ENCODE data around the gene MRGPRD. TPM values are rescaled to one million over a fixed set of nuclear protein-coding genes. Genes with fewer than 3 reads are reported as not detected.

MRGPRD gene
- total and polyA plus RNA-seq, 5 donors from 2014 or later: 0.50 TPM; not detected in 4

- Mint-ChIP-seq H3K9me3 (no peaks in the 10 kb centered on the region), H3K36me3 (peaks cover 9% of the 10 kb centered on the region), H3K4me3 (no peak overlapping the region), H3K4me1 (no peaks in the 10 kb centered on the region), H3K27ac (no peak overlapping the region), H3K27me3 (no peaks in the 10 kb centered on the region)
- ATAC-seq (ENCODE audit: low read depth in 2 of 2) (no peak), DNase-seq (no peak)
- no peaks in the 10 kb centered on the region for H3K4me1 ChIP-seq (ENCODE audit: control insufficient read depth, insufficient read depth, low read length, poor library complexity, severe bottlenecking)
- H3K9me3 ChIP-seq (ENCODE audit: control insufficient read depth in 2 of 2, low read length in 2 of 2): no peaks in the 10 kb centered on the region
- no peak overlapping the region for H3K27ac ChIP-seq (ENCODE audit: insufficient read depth, low read length, poor library complexity, severe bottlenecking)
- peaks cover 48% of the 10 kb centered on the region for H3K36me3 ChIP-seq (ENCODE audit: control insufficient read depth, insufficient read depth, low read length)
- no peak overlapping the region for H3K4me3 ChIP-seq (ENCODE audit: low read depth, low read length)
- no peaks in the 10 kb centered on the region for H3K27me3 ChIP-seq (ENCODE audit: control insufficient read depth, insufficient read depth, low read length)
Observed at GRCh38 chr11:68936358-68936636, 44.5 kb downstream of the MRGPRD start.

DNA sequence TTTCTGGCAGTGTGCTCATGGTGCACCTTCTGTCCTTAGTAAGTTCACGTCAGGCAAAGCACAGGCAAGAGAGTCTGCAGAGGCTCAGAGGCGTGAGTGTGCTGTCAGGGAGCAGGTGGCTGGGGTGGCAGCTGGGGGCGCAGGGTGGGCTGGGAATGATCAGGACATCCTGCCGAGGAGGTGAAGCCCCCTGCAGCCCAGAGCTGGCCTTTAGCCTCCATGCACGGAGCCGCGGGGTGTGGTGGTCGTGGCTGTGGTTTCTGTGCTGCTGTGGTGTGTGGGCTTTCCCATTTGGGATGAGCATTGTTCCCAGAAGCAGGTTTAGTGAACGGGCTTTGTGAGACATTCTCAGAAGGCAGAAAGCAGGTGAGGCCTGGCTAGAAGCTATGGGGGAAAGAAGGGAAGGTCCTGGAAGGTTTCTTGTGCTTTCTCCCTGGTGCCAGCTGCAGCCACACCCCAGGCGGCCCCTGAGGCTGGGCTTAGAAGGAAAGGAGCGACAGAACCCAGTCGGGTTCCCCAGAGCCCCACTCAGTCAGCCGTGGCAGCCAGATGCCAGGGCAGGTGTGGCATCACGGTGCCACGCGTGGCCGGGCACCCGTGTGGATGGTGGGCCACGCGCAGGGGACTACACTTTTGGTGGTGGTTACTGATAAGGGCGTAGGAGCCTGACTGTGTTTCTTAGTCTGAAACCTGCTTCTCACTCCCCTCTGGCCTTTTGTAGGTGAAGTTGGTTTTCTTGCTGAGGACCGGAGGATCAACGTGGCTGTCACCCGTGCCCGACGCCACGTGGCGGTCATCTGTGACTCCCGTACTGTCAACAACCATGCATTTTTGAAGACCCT is 45.0 kb downstream of the MRGPRD start:
- DNase-seq: no peak
- no peak overlapping the region for H3K4me3 Mint-ChIP-seq
- H3K4me1 Mint-ChIP-seq: no peaks in the 10 kb centered on the region
- no peaks in the 10 kb centered on the region for H3K4me1 ChIP-seq (ENCODE audit: control insufficient read depth, insufficient read depth, low read length, poor library complexity, severe bottlenecking)
- no peaks in the 10 kb centered on the region for H3K9me3 Mint-ChIP-seq
- peaks cover 48% of the 10 kb centered on the region for H3K36me3 ChIP-seq (ENCODE audit: control insufficient read depth, insufficient read depth, low read length)
- ATAC-seq (ENCODE audit: low read depth in 2 of 2): no peak
- no peak overlapping the region for H3K27ac Mint-ChIP-seq
- no peaks in the 10 kb centered on the region for H3K27me3 Mint-ChIP-seq
- H3K36me3 Mint-ChIP-seq: peaks cover 9% of the 10 kb centered on the region
- no peaks in the 10 kb centered on the region for H3K9me3 ChIP-seq (ENCODE audit: control insufficient read depth in 2 of 2, low read length in 2 of 2)
- H3K27ac ChIP-seq (ENCODE audit: insufficient read depth, low read length, poor library complexity, severe bottlenecking): no peak overlapping the region
- no peaks in the 10 kb centered on the region for H3K27me3 ChIP-seq (ENCODE audit: control insufficient read depth, insufficient read depth, low read length)
- no peak overlapping the region for H3K4me3 ChIP-seq (ENCODE audit: low read depth, low read length)

DNA sequence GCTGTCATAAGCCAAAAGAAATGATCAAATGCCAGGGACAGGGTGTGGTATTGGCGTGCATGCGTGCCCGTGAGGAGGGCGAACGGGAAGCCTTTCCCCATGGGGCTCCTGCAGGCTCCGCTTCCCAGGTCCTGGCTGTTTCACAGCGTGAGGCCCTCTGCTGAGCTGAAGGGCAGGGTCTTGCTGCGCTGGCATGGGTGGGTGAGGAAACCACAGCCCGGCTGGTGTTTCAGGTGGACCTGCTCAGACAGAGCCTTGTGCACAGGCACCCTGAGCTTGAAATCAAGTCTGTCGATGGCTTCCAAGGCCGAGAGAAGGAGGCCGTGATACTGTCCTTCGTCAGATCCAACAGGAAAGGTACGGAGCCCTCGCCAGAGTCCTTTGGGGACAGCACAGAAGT is 45.7 kb downstream of the MRGPRD start:
- Mint-ChIP-seq H3K27me3 (no peaks in the 10 kb centered on the region), H3K27ac (no peak overlapping the region), H3K9me3 (no peaks in the 10 kb centered on the region), H3K36me3 (peaks cover 15% of the 10 kb centered on the region), H3K4me3 (no peak overlapping the region), H3K4me1 (no peaks in the 10 kb centered on the region)
- DNase-seq (no peak), ATAC-seq (ENCODE audit: low read depth in 2 of 2) (no peak)
- Histone ChIP-seq H3K4me1 (ENCODE audit: control insufficient read depth, insufficient read depth, low read length, poor library complexity, severe bottlenecking) (no peaks in the 10 kb centered on the region), H3K27ac (ENCODE audit: insufficient read depth, low read length, poor library complexity, severe bottlenecking) (no peak overlapping the region), H3K36me3 (ENCODE audit: control insufficient read depth, insufficient read depth, low read length) (peaks cover 53% of the 10 kb centered on the region), H3K9me3 (ENCODE audit: control insufficient read depth in 2 of 2, low read length in 2 of 2) (no peaks in the 10 kb centered on the region), H3K4me3 (ENCODE audit: low read depth, low read length) (no peak overlapping the region), H3K27me3 (ENCODE audit: control insufficient read depth, insufficient read depth, low read length) (no peaks in the 10 kb centered on the region)

- DNase-seq (no peak), ATAC-seq (ENCODE audit: low read depth in 2 of 2) (no peak)
- H3K27ac Mint-ChIP-seq: no peak overlapping the region
- peaks cover 55% of the 10 kb centered on the region for H3K36me3 ChIP-seq (ENCODE audit: control insufficient read depth, insufficient read depth, low read length)
- H3K36me3 Mint-ChIP-seq: peaks cover 18% of the 10 kb centered on the region
- no peaks in the 10 kb centered on the region for H3K9me3 Mint-ChIP-seq
- H3K4me3 ChIP-seq (ENCODE audit: low read depth, low read length): no peak overlapping the region
- H3K4me3 Mint-ChIP-seq: no peak overlapping the region
- H3K27me3 ChIP-seq (ENCODE audit: control insufficient read depth, insufficient read depth, low read length): no peaks in the 10 kb centered on the region
- no peaks in the 10 kb centered on the region for H3K9me3 ChIP-seq (ENCODE audit: control insufficient read depth in 2 of 2, low read length in 2 of 2)
- H3K4me1 ChIP-seq (ENCODE audit: control insufficient read depth, insufficient read depth, low read length, poor library complexity, severe bottlenecking): no peaks in the 10 kb centered on the region
- no peak overlapping the region for H3K27ac ChIP-seq (ENCODE audit: insufficient read depth, low read length, poor library complexity, severe bottlenecking)
- H3K27me3 Mint-ChIP-seq: no peaks in the 10 kb centered on the region
- no peaks in the 10 kb centered on the region for H3K4me1 Mint-ChIP-seq
Observed at GRCh38 chr11:68934666-68935065, 46.1 kb downstream of the MRGPRD start.

DNA sequence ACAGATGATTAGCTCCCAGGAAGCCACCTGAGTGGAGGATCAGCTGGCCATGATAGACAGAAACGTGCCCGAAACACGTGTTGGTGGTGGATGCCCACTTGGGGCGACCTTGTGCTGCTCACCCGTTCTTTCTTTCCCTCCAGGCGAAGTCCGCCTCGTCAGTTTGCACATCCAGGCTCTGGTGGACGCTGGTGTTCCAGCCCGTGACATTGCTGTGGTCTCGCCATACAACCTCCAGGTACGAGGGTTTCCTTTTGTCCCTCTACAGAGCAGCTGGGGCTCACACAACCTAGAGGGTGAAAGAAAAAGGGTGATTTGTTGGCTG is 46.5 kb downstream of the MRGPRD start:
- no peak overlapping the region for H3K4me3 ChIP-seq (ENCODE audit: low read depth, low read length)
- peaks cover 21% of the 10 kb centered on the region for H3K36me3 Mint-ChIP-seq
- no peaks in the 10 kb centered on the region for H3K27me3 ChIP-seq (ENCODE audit: control insufficient read depth, insufficient read depth, low read length)
- no peak overlapping the region for H3K4me3 Mint-ChIP-seq
- DNase-seq (no peak), ATAC-seq (ENCODE audit: low read depth in 2 of 2) (no peak)
- no peak overlapping the region for H3K27ac ChIP-seq (ENCODE audit: insufficient read depth, low read length, poor library complexity, severe bottlenecking)
- H3K9me3 Mint-ChIP-seq: no peaks in the 10 kb centered on the region
- no peaks in the 10 kb centered on the region for H3K9me3 ChIP-seq (ENCODE audit: control insufficient read depth in 2 of 2, low read length in 2 of 2)
- H3K4me1 ChIP-seq (ENCODE audit: control insufficient read depth, insufficient read depth, low read length, poor library complexity, severe bottlenecking): no peaks in the 10 kb centered on the region
- no peaks in the 10 kb centered on the region for H3K27me3 Mint-ChIP-seq
- no peak overlapping the region for H3K27ac Mint-ChIP-seq
- no peaks in the 10 kb centered on the region for H3K4me1 Mint-ChIP-seq
- H3K36me3 ChIP-seq (ENCODE audit: control insufficient read depth, insufficient read depth, low read length): peaks cover 59% of the 10 kb centered on the region

GRCh38 chr11:68933605-68934320 is 47.0 kb downstream of the MRGPRD start:
- no peaks in the 10 kb centered on the region for H3K9me3 ChIP-seq (ENCODE audit: control insufficient read depth in 2 of 2, low read length in 2 of 2)
- no peaks in the 10 kb centered on the region for H3K4me1 ChIP-seq (ENCODE audit: control insufficient read depth, insufficient read depth, low read length, poor library complexity, severe bottlenecking)
- no peak overlapping the region for H3K27ac Mint-ChIP-seq
- DNase-seq (no peak), ATAC-seq (ENCODE audit: low read depth in 2 of 2) (no peak)
- H3K27me3 Mint-ChIP-seq: no peaks in the 10 kb centered on the region
- peaks cover 61% of the 10 kb centered on the region for H3K36me3 ChIP-seq (ENCODE audit: control insufficient read depth, insufficient read depth, low read length)
- H3K9me3 Mint-ChIP-seq: no peaks in the 10 kb centered on the region
- no peaks in the 10 kb centered on the region for H3K27me3 ChIP-seq (ENCODE audit: control insufficient read depth, insufficient read depth, low read length)
- no peaks in the 10 kb centered on the region for H3K4me1 Mint-ChIP-seq
- peaks cover 21% of the 10 kb centered on the region for H3K36me3 Mint-ChIP-seq
- no peak overlapping the region for H3K4me3 ChIP-seq (ENCODE audit: low read depth, low read length)
- H3K4me3 Mint-ChIP-seq: no peak overlapping the region
- H3K27ac ChIP-seq (ENCODE audit: insufficient read depth, low read length, poor library complexity, severe bottlenecking): no peak overlapping the region

- Histone ChIP-seq H3K4me3 (ENCODE audit: low read depth, low read length) (no peak overlapping the region), H3K9me3 (ENCODE audit: control insufficient read depth in 2 of 2, low read length in 2 of 2) (no peaks in the 10 kb centered on the region), H3K36me3 (ENCODE audit: control insufficient read depth, insufficient read depth, low read length) (peaks cover 61% of the 10 kb centered on the region), H3K4me1 (ENCODE audit: control insufficient read depth, insufficient read depth, low read length, poor library complexity, severe bottlenecking) (no peaks in the 10 kb centered on the region), H3K27ac (ENCODE audit: insufficient read depth, low read length, poor library complexity, severe bottlenecking) (no peak overlapping the region), H3K27me3 (ENCODE audit: control insufficient read depth, insufficient read depth, low read length) (no peaks in the 10 kb centered on the region)
- ATAC-seq (ENCODE audit: low read depth in 2 of 2) (no peak), DNase-seq (no peak)
- H3K4me3 Mint-ChIP-seq: no peak overlapping the region
- no peaks in the 10 kb centered on the region for H3K27me3 Mint-ChIP-seq
- no peaks in the 10 kb centered on the region for H3K9me3 Mint-ChIP-seq
- no peaks in the 10 kb centered on the region for H3K4me1 Mint-ChIP-seq
- no peak overlapping the region for H3K27ac Mint-ChIP-seq
- H3K36me3 Mint-ChIP-seq: peaks cover 25% of the 10 kb centered on the region
Observed at GRCh38 chr11:68932933-68933577, 47.7 kb downstream of the MRGPRD start.

All from CD4-positive, CD25-positive, alpha-beta regulatory T cell (primary cell).